LNCaP clone FGC (cell line): ENCODE results near the gene MAP4K4.

ENCODE experiments used
- DNase-seq: peaks from one replicate; pipeline ENCODE4 v3.0.0-alpha.2; 2011; ENCODE audit warnings: low read depth
- H3K4me3 ChIP-seq: 2 replicates; pipeline ENCODE4 v1.5.1; 2011; ENCODE audit warnings: mild to moderate bottlenecking, low read depth, low read length, control low read depth
- TF ChIP-seq, protein P1 (sequence below): IDR thresholded peaks from 2 replicates; pipeline ENCODE4 v1.5.1; 2012; ENCODE audit warnings: mild to moderate bottlenecking; ENCODE audit not compliant: control insufficient read depth, insufficient read depth; ENCODE audit errors: extremely low read depth

The MAP4K4 gene

DNA sequence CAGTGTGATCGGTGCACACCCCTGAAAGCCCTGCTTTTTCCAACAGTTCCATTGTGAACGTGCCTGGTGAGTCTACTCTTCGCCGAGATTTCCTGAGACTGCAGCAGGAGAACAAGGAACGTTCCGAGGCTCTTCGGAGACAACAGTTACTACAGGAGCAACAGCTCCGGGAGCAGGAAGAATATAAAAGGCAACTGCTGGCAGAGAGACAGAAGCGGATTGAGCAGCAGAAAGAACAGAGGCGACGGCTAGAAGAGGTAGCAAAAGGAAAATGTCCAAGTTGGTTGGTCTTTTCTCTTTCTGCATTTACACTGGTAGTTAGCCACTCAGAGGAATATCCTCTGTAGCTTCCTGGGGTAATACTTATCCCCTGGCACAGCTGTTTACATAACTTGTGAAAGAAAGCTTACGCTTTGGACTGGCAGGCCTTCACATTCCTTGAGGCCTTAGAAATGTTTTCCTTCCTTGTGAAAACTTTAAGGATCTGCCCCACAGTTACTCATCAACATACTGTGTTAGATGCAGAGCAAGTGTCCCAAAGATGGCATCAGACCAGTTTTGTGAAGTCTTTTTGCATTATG, 146.6 kb downstream of the MAP4K4 start:
- no peak overlapping the region for H3K4me3 ChIP-seq
- no peak for DNase-seq

DNA sequence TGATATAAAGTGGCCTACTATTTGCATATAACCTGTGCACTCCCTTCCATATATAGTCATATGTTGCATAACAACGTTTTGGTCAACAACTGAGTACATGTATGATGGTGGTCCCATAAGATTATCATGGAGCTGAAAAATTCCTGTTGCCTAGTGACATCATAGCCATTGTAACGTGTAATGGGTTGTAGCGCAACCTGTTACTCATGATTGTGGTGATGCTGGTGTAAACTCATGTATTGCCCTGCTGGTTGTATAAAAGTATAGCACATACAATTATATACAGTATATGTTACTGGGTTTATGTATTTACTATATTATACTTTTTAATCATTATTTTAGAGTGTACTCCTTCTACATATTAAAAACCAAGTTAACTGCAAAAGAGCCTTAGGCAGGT, 149.5 kb downstream of the MAP4K4 start:
- no peak for DNase-seq
- H3K4me3 ChIP-seq: no peak overlapping the region
- TF ChIP-seq, protein P1, sequence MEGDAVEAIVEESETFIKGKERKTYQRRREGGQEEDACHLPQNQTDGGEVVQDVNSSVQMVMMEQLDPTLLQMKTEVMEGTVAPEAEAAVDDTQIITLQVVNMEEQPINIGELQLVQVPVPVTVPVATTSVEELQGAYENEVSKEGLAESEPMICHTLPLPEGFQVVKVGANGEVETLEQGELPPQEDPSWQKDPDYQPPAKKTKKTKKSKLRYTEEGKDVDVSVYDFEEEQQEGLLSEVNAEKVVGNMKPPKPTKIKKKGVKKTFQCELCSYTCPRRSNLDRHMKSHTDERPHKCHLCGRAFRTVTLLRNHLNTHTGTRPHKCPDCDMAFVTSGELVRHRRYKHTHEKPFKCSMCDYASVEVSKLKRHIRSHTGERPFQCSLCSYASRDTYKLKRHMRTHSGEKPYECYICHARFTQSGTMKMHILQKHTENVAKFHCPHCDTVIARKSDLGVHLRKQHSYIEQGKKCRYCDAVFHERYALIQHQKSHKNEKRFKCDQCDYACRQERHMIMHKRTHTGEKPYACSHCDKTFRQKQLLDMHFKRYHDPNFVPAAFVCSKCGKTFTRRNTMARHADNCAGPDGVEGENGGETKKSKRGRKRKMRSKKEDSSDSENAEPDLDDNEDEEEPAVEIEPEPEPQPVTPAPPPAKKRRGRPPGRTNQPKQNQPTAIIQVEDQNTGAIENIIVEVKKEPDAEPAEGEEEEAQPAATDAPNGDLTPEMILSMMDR: no peak

More for the DNA sequence above, 146.6 kb downstream of the MAP4K4 start:
- TF ChIP-seq, protein P1: no peak

DNA sequence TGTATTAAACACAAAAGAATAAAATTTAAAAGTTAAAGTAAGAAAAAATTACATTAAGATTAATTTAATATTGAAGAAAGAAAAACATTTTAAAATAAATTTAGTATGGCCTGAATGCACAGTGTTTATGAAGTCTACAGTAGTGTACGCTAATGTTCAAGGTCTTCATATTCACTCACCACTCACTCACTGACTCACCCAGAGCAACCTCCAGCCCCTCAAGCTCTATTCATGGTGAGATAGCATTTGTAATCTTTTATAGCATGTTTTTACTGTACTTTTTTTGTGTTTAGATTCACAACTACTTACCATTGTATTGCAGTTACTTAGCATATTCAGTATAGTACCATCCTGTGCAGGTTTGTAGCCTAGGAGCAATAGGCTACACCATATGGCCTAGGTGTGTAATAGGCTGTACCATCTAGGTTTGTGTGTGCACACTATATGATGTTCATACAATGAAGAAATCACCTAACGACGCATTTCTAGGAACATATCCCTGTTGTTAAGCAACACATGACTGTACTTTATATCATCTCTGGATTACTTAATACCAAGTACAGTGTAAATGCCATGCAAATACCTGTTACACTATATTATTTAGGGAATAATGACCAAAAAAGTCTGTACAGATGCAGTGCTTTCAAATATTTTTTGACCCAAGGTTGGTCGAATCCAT, 150.3 kb downstream of the MAP4K4 start:
- H3K4me3 ChIP-seq: no peak overlapping the region
- TF ChIP-seq, protein P1: no peak
- no peak for DNase-seq

DNA sequence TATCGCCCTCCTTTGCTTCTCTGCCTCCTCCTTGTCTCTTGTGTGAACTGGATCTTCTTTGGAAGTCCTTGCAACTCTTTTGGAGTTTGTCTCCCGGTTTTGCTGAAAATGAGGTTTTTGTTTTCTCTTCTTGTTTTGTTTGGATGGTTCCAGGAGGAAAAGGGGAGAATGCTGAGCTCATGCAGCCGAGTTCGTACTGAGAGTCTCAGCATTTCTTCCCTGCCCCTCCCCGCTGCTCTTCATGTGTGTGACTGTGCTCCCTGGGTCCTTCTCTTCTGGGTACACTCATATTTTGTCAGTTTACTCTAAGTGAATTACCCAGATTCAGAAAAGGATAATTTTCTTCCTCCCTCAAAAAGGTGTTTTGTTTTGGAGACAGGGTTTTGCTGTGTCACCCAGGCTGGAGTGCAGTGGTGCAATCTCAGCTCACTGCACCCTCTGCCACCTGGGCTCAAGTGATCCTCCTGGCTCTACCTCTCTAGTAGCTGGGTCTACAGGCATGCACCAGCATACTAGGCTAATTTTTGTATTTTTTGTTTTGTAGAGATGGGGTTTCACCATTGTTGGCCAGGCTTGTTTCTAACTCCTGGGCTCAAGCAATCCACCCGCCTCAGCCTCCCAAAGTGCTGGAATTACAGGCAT, 151.4 kb downstream of the MAP4K4 start:
- TF ChIP-seq, protein P1: no peak
- H3K4me3 ChIP-seq: no peak overlapping the region
- no peak for DNase-seq

DNA sequence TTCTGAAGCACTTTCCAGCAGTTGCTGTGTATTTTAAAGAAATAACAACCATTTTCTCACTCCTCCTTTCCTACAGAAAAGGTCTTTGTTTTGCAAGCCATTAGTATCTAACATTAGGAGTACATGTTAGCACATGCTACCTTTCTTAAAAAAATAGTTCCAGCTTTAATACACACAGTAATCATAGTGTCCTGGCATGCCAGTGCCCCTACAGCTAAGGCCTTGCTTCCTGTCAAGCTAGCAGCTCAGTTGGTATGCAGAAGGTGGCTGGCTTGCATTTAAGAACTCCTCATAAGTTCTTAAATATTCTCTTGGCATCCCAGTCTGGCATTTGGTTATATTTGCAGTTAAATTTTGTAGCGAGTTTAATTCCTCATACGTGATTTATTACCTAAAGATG, 152.9 kb downstream of the MAP4K4 start:
- TF ChIP-seq, protein P1: no peak
- no peak for DNase-seq
- H3K4me3 ChIP-seq: no peak overlapping the region

DNA sequence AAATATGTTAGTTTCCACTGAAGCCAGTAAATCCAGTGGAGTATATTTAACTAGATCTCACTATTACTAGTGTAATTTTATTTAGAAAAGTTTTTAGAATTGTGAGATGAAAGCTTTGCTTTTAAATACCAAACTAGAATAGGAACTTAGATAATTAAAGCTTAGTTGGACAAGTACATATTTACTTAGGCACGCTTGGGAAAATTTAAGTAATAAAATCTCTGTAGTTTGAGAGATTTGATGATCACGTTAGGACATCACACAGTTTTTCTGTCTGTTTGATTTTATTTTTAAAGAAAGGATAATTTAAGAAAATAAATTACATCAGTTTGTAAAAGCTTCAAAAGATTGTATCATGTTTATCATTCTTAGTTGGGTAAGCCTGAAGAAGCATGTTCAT, 153.5 kb downstream of the MAP4K4 start:
- no peak overlapping the region for H3K4me3 ChIP-seq
- TF ChIP-seq, protein P1: no peak
- DNase-seq: no peak
